Measurements from ENCODE around the gene ZNF3. TPM values are rescaled to one million over a fixed set of nuclear protein-coding genes. Genes with fewer than 3 reads are reported as not detected.

The ZNF3 gene
- total and polyA plus RNA-seq, 9 of the 15 experiments (the other 6 are each of a cell fraction or from before 2014, with no cell fraction given) = 30.0 to 64.9 (median 51.5) TPM

GRCh38 chr7:100063376-100063775, 18.1 kb downstream of the ZNF3 start:
- H3K36me3 ChIP-seq (ENCODE audit: control insufficient read depth, insufficient read depth, low read length) = peaks cover 47% of the 10 kb centered on the region
- WGBS (ENCODE audit: insufficient coverage, low coverage, missing lambda C conversion rate) = 87% methylated on average over 4 of the region's 4 CpGs
- ChIA-PET POLR2A (interaction anchor here (0.6 to 4.6 kb wide), 10 partner anchors 10 to 733 kb away, joined by 3 to 32 read pairs (median 4); partner anchors contain the start of genes MCM7 and ZSCAN21), CTCF (ENCODE audit: low intra/inter-chr PET ratio) (no interaction called here)
- H3K79me2 ChIP-seq (ENCODE audit: control insufficient read depth, insufficient read depth, low read length) = no peaks in the 10 kb centered on the region
- H4K20me1 ChIP-seq (replicated peaks; ENCODE audit: control insufficient read depth, insufficient read depth, low read length) = no peaks in the 10 kb centered on the region
- ATAC-seq = no peak
- H3K27ac ChIP-seq (ENCODE audit: extremely low read depth, low read depth, low read length) = no peak overlapping the region
- TF ChIP-seq RBM39 (optimal IDR thresholded peaks at IDR 0.05; ENCODE audit: low read depth, low read length) (no peak), GMEB1 (CRISPR knock-in tag; IDR thresholded peaks at IDR 0.05) (no peak), HDGF (IDR thresholded peaks at IDR 0.05) (no peak), BCOR (IDR thresholded peaks at IDR 0.05) (no peak), DACH1 (IDR thresholded peaks at IDR 0.05; ENCODE audit: partially characterized antibody) (no peak), ZNF347 (CRISPR knock-in tag; IDR thresholded peaks at IDR 0.05; ENCODE audit: low read depth) (no peak), CTCF (IDR thresholded peaks at IDR 0.05 in 2 of 3, conservative IDR thresholded peaks at IDR 0.05 in 1 of 3; ENCODE audit: insufficient read depth in 2 of 3, low read depth in 1 of 3, low read length in 3 of 3) (no peak), ZNF830 (CRISPR knock-in tag; IDR thresholded peaks at IDR 0.05) (no peak), TAF9B (IDR thresholded peaks at IDR 0.05; ENCODE audit: partially characterized antibody) (no peak), HIVEP1 (CRISPR knock-in tag; IDR thresholded peaks at IDR 0.05) (no peak), CBX5 (IDR thresholded peaks at IDR 0.05; ENCODE audit: borderline replicate concordance, low read depth) (no peak), ZNF408 (CRISPR knock-in tag; IDR thresholded peaks at IDR 0.05; ENCODE audit: low read depth) (no peak), RBM15 (IDR thresholded peaks at IDR 0.05; ENCODE audit: insufficient read depth, low read length) (no peak), THAP12 (CRISPR knock-in tag; IDR thresholded peaks at IDR 0.05) (no peak), ZNF561 (CRISPR knock-in tag; conservative IDR thresholded peaks at IDR 0.05) (no peak), MYBL2 (IDR thresholded peaks at IDR 0.05; ENCODE audit: low read depth) (no peak), MYBL2 (CRISPR knock-in tag; IDR thresholded peaks at IDR 0.05; ENCODE audit: borderline replicate concordance) (no peak), XRCC4 (IDR thresholded peaks at IDR 0.05; ENCODE audit: extremely low read depth, insufficient read depth, insufficient read length) (no peak), PHB (CRISPR knock-in tag; IDR thresholded peaks at IDR 0.05) (no peak)
- no peak overlapping the region for H3K4me3 ChIP-seq
- H2AFZ ChIP-seq (ENCODE audit: low read depth, low read length) = no peak overlapping the region
- BruUV-seq (replicated peaks) = no TSS peak
- no peak overlapping the region for H3K4me2 ChIP-seq (ENCODE audit: insufficient read depth, low read length)
- no peaks in the 10 kb centered on the region for H3K27me3 ChIP-seq (ENCODE audit: control insufficient read depth in 2 of 2, insufficient read depth in 2 of 2, low read length in 2 of 2)
- intact Hi-C loops (cut with micrococcal nuclease) = no loop called here
- no peaks in the 10 kb centered on the region; the same call in 1 of the 2 replicates for H3K9me3 ChIP-seq (replicated peaks; ENCODE audit: control insufficient read depth, insufficient read depth, low read depth, low read length)
- no peak overlapping the region for H3K9ac ChIP-seq (ENCODE audit: insufficient read depth in 1 of 2, low read depth in 2 of 2, low read length in 2 of 2)
- in situ Hi-C loops (cut with MboI) = no loop called here
- no peak for DNase-seq (ENCODE audit: extremely low read depth in 1 of 4, low spot score in 3 of 4)
- H3K4me1 ChIP-seq (replicated peaks in 1 of 2; ENCODE audit: control insufficient read depth in 2 of 2, insufficient read depth in 2 of 2, low read length in 2 of 2) = peaks cover 5 to 19% of the 10 kb centered on the region in 2 experiments; a peak in 3 of 5 replicates
- H3K9me1 ChIP-seq (ENCODE audit: control insufficient read depth, insufficient read depth, low read length) = no peaks in the 10 kb centered on the region
- no peak for FAIRE-seq
